Midbrain (tissue), 1 donor: Measurements from ENCODE around the gene CNKSR3.

Experiments
- DNase-seq: peaks from one replicate; lab custom pipeline; 2025; lab: John Stamatoyannopoulos, UW

CNKSR3 gene

DNA sequence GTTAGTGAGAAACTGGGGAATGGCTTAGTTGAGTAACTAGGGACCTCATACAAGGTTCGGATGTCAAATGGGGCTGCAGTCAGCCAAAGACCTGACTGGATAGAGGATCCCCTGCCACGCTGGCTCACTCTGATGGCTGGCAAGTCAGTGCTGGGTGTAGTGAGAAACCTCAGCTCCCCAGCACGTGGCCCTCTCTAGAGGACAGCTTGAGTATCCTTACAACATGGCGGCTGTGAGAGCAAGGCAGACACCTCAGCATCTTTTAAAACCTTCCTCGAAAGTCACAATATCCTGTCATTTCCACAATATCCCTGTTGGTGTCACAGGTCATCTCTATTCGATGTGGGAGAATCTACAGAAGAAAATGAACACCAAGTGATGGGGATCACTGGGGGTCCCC, 127.2 kb downstream of the CNKSR3 start:
- no peak for DNase-seq

DNA sequence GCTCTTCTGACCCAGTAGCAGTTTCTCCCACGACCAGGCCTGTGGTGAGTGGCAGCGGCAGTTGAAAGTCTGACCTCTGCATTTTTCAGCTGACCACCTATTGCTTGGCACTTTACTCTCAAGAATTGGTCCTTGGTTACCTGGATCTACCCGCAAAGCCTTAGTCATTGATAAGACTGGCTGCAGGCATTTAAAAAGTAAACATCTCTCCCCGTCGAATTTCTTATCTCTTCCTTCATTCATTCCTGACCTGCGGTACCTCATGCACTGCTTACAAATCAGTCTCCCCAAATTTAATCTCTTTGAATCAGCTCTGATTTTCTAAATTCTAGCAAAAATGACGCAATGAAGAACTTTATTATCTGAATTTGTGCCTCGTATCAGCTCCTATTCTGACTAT, 127.7 kb downstream of the CNKSR3 start:
- no peak for DNase-seq

DNA sequence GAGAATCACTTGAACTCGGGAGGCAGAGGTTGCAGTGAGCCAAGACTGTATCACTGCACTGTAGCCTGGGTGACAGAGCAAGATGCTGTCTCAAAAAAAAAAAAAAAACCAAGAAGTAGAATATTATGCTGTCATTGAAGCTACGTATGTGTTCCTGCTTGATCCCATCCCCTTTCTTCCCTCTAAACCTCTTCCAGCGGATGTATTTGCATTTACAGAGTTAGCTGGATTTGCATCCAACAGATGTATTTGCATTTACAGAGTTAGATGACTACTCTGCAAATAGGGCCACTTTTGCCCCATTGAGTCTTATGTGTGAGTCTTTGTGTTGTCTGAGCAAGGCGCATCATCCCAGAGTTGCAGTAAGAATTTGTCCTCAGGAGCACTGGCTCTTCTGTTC, 128.9 kb downstream of the CNKSR3 start:
- DNase-seq: no peak

DNA sequence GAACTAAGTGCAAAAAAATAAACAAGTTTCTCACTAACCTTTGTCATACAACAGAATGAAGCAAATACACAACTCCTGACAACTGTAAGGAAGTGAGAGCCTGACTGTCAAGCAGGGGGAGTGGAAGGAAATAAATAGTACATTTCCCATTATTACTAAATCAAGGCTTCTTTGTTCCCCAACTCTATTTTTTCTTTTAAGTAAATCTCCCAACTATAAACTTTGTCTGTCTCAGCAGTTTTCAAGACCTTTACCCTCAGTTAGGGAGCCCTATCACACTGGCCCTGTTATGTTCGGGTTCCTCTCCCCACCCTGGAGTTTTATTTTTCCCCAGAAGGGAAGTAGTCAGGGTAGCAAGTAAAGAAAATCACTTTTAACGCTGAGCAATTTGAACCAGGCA, 129.7 kb downstream of the CNKSR3 start:
- DNase-seq: no peak

DNA sequence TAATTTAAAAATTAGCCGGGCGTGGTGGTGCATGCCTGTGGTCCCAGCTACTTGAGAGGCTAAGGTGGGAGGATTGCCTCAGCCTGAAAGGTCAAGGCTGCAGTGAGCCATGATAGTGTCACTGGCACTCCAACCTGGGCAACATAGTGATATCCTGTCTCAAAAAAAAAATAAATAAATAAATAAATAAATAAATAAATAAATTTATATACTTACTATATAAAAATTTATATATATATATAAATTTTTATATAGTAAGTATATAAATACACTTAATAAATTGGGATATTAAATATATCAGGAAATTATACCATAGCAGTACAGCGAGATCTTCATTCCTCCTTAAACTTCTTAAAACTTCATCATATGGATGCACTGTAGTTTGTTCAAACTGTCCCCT, 130.9 kb downstream of the CNKSR3 start:
- no peak for DNase-seq

DNA sequence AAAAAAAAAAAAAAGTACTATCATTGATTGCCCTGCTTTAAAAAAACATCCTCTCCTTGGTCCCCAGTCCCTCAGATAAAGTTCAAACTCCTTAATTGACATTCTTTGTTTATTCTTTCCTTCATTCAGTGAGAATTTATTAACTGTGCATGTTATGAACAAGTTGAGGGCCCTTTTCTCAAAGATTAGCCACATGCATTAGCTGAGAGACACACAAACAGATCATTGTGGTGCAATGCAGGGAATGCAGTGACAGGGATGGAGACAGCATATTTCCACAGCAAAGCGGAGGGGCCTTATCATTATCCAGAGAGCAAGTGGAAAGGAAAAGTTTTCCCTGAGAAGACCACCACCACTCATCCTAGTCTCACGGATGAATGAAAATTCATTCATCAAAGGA, 132.0 kb downstream of the CNKSR3 start:
- DNase-seq: no peak

DNA sequence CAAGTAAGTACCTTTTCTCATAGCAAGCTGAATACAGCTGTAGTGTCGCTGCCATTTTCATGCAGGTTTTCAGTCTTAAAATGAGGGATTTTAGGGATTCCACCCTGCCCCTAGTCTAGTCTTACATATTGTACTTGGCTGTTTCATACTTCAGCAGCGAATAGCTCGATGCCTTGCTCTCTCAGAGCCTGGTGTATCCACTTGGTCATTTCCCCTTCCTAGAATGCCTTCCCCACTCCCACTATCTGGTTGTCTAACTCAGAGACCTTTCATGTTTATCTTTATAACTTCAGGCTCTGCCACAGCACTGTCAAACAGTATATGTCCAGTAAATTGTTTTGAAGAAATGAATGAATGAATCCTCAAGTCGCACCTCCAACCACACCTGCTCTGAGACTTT, 132.8 kb downstream of the CNKSR3 start:
- no peak for DNase-seq

DNA sequence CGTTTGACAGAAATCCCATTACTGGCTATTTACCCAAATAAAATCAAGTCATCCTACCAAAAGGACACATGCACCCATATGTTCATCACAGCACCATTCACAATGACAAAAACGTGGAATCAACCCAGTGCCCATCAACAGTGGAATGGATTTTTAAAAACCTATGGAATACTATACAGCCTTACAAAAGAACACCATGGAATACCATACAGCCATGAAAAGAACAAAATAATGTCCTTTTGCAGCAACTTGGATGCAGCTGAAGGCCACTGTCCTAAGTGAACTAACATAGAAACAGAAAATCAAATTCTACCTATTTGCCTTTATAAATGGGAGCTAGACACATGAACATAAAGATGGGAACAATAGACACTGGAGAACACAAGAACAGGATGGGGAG, 136.5 kb downstream of the CNKSR3 start:
- no peak for DNase-seq

DNA sequence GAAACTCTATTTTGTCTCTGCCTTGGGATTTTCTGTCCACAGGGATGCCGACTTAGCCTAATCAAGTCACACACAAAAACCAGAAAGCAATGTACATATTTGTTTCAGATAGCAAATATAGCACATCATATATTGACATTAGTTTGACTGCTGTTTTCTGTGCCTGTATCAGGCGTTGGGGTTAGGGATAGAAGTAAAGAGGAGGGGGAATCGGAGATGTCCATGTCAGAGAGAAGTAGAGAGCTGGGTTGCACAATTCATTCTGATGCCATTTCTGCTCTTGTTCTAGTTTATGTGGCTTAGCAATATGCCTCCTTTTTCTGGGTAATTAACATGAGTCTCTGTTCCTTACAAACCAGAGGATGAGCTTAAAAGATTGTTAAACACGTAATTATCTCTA, 139.2 kb downstream of the CNKSR3 start:
- no peak for DNase-seq

DNA sequence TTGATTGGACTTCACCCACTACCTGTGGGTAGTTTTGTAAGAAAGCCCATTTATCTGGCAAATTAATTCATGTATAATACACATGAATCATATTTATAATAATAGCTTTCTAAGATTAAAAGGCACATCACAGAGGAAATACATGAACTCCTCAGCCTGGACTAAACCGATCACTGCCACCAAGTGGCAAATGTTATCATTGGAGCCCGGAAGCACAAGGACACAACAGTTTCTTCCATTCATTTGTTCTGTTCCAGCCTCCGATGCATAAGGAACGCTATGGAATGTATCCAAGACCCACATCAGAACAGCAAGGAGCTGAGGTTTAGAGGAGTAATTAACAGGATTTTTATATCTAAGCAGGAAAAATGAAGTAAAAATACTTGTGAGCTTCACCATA, 139.9 kb downstream of the CNKSR3 start:
- peak; percentile 39 for DNase-seq

DNA sequence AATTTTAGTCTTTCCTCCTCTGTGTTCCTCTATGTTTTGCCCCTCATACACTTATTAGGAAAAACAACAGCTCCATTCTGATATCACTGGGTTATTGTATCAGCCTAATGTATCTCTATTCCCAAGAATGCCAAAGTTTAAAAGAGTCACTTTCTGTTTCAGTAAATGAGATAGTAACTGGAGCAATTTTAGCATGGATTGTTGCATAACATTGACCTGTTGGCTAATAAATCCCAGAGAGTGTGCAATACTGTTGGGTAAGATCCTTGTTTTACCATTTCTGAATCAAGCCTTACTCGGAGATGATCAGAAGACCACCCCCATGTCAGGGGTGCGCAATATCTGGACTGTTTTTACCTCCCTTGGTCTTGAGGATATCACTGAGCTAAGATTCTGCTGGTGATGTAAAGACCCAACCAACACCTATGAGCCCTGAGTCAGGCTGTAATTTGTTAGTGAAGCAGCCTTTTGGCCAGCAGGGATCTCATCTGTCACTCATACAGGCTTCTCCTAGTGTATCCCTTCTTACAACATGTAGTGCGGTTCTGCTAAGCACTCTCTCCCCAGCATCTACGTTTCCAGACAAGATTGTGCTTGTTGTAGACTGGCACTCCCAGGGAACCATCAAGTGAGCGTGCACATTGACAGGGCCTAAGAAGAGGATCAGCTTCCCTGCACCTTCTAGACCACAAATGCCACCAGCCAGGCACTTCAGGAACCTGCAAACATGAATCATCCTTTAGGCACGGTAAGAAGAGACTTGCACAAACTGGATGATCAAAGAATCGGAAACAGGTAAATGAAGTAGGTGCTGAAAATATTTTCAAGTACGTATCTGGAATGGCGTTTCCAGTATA, 142.4 kb downstream of the CNKSR3 start:
- no peak for DNase-seq

DNA sequence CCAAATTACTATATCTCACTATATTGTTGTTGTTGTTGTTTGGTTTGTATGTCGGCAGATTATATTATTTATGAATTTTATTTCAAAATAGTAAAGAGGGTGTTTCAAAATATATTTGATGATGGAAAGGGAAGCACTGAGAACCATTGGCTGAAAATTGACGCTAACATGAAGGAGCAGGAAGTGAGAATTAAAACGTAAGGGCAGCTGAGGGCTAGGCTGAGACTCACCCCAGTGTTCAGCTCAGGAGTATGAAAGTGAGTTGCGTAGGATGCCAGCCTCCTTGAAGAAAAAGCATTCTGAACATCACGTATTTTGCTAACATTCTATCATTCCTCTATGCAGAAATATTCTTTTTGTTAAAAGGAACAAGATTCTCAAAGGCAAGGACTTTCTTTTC, 143.1 kb downstream of the CNKSR3 start:
- no peak for DNase-seq

DNA sequence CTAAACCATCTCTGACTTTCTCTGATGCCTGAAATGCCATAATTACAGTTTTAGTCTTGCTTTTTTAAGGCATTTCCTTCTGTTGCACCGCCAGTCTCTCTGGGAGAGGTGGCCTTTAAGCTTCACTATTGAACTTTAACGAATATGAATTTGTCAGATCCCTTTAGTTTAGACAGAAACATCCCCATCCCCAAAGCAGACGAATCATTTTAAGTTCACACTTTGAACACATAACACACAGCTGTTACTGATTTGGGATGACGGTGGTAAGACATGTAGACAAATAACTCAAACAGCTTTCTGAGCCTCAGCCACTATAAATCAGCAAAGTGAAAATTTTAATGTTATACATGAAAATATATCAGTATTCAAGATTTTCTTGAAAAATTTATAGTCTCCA, 146.7 kb downstream of the CNKSR3 start:
- DNase-seq: no peak

DNA sequence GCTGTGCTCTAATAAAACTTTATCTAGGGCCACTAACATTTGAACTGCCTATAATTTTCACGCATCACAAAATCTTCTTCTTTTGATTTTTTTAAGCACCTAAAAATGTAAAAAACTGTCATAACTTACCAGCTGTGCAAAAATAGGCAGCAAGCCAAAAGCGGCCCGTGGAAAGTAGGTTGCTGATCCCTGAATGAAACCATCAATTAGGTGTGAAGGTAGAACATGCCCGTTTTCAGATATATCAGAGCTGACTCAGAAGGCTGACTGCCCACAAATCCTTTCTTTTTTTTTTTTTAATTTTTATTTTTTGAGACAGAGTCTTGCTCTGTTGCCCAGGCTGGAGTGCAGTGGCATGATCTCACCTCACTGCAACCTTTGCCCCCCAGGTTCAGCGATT, 149.0 kb downstream of the CNKSR3 start:
- DNase-seq: no peak

DNA sequence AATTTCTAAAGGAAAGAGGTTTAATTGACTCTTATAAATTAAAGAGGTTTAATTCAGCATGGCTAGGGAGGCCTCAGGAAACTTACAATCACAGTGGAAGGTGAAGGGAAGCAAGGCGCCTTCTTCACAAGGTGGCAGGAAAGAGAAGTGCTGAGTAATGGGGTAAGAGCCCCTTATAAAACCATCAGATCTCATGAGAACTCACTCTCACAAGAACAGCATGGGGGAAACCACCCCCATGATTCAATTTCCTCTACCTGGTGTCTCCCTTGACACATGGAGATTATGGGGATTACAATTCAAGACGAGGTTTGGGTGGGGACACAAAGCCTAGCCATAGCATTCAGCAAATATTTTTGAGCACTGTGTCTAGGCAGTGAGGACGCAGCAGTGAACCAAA, 150.0 kb downstream of the CNKSR3 start:
- DNase-seq: no peak

DNA sequence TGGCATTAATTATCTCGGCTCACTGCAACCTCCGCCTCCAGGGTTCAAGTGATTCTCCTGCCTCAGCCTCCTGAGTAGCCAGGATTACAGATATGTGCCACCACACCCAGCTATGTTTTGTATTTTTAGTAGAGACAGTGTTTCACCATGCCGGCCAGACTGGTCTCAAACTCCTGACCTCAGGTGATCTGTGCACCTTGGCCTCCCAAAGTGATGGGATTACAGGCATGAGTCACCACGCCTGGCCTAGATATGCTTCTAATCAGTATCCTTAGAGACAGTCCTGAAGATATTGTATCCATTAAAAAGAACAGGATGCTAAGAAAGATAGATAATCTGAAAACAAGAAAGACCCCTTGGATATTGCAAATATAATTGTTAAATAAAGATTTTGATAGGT, 150.8 kb downstream of the CNKSR3 start:
- no peak for DNase-seq

DNA sequence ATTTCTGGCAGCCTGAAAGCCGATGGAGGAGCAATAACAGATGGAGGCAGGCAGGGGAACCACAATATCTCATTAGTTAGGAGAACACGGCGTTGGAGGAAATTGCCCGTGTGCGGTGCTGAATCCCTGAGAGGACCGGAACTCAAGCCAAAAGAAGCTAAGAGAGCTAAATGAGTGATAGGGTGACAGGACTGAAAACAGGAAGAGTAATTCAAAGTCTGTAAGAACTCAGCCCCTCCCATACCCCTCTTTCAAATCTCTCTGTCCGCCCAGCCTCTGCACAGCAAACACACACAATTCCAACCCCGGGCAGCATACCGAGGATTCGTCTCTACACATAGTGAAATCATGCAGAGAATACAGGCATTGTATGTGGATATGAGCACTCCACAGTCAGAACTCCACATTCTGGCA, 151.3 kb downstream of the CNKSR3 start:
- DNase-seq: no peak

DNA sequence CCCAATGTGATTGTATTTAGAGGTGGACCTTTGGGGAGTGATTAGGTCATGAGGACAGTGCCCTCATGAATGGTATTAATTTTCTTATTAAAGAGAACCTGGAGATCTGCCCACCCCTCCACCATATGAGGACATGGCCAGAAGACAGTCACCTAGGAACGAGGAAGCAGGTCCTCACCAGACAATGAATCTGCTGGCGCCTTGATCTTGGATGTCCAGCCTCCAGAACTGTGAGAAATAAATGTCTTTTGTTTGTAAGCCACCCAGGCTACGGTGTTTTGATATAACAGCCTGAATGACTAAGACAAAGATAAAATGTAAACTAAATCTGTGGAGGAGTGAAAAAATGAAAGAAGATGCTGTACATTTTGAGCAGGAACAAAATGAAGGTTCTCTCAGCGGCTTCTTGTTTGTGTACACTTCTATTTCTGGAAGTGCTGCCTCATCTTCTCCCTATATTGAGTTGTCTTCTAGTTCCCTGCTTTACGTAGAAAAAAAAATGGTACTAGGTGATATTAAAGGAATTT, 152.4 kb downstream of the CNKSR3 start:
- no peak for DNase-seq

DNA sequence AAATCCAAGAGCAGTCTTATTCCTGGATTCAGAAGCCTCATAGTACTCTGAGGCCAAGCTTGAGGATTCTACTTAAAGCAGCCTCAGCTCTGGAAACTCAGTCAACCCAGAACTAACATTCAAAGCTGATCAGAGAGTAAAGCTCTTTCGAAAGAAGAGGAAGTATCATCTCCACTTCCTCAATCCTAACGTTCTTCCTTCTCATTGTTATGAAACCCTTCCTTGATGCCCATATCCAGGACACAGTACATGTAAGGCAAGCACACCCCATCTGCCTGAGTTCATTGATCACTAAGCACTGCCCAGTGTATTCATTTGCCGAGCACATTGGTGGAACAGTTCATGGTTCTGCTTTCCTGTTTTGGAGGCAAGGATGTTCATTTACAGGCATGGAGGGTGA, 153.8 kb downstream of the CNKSR3 start, which contains the start of gene IPCEF1:
Gene IPCEF1 (minus strand): TSS at position 114 of the 400 bp plus-strand sequence. CDS start 90,856 bp downstream, outside the sequence.
- no peak for DNase-seq

DNA sequence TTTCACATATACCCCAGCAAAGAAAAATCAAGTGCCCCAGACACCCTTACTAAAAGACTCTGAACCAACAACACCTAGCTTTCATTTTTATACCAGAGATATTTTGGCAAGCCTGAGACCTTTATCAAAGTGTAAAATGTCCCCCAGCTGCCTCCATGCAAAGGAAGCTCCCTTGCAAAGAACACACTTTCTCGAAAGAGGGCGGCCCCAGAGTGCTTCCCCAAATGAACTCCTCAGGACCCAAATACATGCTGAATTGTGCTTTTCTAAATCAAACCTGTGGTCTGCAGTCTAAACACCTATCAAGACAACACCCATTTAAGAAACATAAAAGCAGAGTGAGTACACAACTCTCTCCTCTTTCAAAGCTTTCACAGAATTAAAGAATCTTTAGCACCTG, 154.4 kb downstream of the CNKSR3 start:
- peak; percentile 15 for DNase-seq

DNA sequence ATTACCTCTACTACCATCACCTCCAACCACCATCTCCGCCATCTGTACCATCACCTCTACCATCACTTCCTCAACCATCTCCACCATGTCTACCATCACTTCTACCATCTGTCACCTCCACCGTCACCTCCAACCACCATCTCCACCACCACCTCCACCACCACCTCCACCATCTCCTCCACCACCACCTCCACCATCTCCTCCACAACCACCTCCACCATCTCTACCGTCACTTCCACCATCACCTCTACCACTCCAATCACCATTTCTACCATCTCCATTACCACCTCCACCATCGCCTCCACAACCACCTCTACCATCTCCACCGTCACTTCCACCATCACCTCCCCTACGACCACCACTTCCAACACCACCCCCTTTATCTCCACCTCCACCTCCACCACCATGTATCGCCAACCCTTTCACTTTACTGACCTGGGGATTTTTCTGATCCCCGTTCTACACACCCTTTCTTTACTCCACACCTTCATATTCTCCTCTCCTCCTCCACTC, 156.2 kb downstream of the CNKSR3 start:
- no peak for DNase-seq

DNA sequence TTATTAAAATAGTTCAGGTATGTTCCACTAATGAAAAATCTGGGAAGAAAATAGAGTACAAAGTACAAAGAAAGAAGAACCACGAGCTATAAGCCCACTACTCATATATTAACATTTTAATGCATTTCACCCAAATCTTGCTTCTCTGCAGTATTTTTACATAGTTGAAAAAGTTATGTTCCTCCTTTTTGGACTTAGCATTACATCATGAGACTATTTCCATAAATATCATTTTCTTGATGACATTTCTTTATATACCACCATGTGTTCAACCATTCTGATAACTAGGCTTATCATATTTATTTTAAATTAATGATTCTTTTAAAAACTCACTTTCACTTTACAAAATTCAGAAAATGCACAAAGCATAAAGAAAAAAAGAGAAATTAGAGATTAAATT, 156.9 kb downstream of the CNKSR3 start:
- DNase-seq: no peak

DNA sequence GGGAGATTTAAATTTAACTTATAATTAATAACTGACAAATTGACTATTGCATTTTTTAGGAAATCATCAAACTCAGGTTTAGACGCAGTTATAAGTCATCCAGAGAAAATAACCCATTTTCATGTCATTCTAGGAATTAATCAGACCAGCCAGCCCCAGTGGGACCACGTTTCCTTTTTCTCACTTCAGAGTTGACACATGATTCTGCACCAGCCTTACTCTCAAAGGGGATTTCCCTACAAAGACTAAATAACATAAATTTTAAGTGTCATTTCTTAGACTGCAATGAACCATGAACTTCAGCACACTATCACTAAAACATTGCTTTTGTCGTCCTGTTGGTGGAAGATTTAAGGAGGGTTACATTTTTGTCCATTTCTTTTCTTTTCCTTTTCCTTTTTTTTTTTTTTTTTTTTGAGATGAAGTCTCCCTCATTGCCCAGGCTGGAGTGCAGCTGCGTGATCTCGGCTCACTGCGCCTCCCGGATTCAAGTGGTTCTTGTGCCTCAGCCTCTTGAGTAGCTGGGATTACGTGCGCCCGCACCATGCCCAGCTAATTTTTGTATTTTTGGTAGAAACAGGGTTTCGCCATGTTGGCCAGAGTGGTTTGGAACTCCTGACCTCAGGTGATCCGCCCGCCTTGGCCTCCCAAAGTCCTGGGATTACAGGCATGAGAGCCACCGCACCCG, 157.4 kb downstream of the CNKSR3 start:
- no peak for DNase-seq
